HCEC 1CT (cell line): ENCODE data around the gene RBFOX1.
"Not testable (repeated sequence)": the region's sequence is repeated elsewhere in the genome, so short reads cannot be mapped to it uniquely, and the experiment has no call there.

Source experiments
- DNase-seq: peaks from one replicate; pipeline ENCODE4 v3.0.0-alpha.2; 2017

The RBFOX1 gene

DNA sequence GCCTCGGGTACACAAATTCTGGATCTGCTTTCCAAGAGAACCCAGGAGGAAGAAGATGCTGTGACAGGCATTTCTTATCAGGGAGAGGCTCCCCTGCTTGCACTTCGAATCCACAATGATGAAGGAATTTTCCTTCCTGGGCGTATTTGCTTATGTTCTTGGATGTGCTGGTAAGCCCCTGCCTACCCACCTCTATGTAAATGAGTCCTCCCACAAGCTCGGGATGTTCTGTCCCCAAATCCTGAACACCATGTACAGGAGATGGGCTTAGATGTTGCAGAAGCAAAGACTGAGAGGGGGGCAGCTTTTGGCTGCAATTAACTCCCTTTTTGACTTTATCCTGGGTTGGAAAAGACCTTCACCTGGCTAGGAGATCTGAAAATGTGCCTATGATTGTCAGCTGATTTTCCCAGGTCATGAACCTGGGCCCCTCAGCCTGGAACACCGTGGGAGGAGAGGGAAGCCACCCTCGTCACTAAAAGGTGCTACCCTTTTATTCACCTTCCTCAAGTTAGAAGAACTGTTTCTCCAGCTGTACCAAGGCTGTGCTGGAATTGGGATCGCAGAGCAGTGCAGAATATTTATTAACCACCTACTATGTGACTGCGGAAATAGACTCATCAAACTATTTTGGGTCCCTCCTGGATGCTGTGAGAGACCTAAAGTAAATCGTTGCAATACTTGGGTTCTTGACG is 150.1 kb downstream of the RBFOX1 start:
- no peak for DNase-seq

GRCh38 chr16:7487574-7488323 is 155.1 kb downstream of the RBFOX1 start:
- no peak for DNase-seq

DNA sequence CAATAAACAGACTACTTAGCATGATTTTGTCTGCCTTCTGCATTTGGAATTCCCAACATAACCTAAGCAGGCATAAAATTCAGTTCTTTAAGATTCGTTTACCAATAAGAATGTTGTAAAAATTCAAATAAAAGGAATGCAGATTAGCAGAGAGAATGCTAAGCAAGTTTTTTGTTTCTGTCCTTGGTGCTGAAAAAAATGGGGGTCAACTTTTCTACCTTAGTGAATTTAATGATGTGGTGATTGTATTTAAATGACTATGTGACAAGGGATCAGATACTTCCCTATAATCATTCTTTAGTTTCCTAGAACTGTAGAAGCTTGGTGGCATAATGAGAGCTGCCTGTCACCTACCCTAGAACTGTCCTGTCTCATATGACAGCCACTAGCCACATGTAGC is 159.5 kb downstream of the RBFOX1 start:
- no peak for DNase-seq

GRCh38 chr16:7493133-7493532 is 160.5 kb downstream of the RBFOX1 start:
- DNase-seq: no peak

GRCh38 chr16:7497691-7498090 is 165.0 kb downstream of the RBFOX1 start:
- DNase-seq: no peak

GRCh38 chr16:7501868-7502267 is 169.2 kb downstream of the RBFOX1 start:
- no peak for DNase-seq

DNA sequence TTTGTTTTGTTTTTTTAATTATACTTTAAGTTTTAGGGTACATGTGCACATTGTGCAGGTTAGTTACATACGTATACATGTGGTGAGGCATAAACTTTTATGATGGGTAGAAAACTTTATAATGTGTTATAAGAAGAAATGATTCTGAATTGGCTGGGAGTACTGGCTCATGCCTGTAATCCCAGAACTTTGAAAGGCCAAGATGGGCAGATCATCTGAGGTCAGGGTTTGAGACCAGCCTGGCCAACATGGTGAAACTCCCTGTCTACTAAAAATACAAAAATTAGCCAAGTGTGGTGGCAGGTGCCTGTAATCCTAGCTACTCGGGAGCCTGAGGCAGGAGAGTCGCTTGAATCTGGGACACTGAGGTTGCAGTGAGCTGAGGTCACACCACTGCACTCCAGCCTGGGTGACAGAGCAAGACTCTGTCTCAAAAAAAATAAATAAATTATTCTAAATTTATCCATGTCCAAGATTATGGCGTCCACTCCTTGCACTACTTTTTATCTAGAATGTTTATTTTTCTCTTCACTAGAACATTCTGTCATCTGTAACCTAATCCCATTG is 170.0 kb downstream of the RBFOX1 start:
- not testable (repeated sequence) for DNase-seq

GRCh38 chr16:7503666-7504065 is 171.0 kb downstream of the RBFOX1 start:
- DNase-seq: no peak

DNA sequence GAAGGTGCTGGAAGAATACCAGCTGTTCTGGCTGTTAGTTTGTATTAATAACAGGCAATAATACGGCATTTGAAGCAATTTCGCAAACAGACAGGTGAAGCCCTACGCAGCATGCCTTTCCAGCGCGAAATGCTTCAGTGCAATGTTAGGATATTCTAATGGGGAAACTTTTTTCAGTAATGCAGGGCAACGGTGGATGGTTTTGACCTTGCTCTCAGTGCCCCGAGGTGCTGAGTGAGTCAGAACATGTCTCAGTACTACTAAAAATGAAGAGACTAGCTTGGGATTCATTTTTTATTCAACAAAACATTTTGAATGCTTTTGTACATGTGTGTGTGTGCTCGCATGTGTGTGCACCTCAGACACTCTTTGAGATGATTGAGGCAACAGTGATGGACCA is 172.2 kb downstream of the RBFOX1 start:
- DNase-seq: no peak

DNA sequence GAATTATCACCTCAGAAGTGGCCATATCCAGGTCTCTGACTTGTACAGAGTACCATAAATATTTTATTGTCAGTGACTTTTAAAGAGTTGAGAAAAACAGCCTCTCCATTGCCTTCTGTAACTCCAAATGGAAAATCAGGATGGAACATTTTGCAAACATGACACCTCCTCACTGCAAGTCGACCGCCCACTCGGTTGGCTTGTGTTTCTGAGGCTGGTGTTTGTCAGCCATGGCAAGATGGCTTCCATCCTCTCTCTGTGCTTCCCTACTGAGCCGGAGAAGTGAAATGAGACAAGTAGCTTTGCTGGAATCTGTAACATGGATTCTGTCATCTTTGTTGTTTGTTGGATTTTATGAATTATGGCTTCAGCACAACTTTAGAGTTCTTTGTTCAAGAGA is 172.8 kb downstream of the RBFOX1 start:
- DNase-seq: no peak

DNA sequence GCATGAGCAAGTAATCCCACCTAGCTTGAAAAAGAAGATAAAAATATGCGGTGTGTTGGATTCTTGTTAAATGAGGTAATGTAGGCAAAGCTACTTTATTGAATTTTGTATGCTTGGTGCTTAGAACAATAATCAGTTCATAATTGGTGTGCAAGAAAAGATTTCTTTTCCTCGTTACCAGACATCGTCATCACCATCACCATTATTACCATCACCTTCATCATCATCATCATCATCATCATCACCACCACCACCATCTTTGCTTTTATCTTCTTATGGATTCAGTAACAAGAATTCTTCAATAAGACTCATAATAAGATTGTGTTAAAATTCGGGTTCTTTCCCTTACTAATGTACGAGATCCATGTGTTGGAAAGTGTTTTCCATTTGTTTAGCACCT is 173.7 kb downstream of the RBFOX1 start:
- DNase-seq: no peak

DNA sequence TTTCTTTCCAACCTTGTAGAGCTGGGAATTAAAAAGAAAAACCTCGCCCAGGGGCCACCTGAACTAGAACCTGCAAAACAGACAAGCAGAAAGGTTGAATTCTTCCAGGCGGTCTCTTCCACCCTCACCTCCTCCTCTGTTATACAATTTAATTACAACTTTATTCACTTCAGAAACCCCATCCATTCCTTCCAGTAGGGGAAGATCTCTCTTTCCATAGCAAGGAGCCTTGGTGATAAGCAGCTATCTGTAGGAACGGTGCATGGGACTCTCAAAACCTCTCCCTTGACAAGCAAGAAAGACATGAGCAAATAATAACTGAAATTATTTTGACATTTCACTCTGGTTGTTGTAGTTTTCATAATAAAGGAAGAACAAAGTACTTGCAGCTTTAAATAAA is 176.0 kb downstream of the RBFOX1 start:
- DNase-seq: no peak

DNA sequence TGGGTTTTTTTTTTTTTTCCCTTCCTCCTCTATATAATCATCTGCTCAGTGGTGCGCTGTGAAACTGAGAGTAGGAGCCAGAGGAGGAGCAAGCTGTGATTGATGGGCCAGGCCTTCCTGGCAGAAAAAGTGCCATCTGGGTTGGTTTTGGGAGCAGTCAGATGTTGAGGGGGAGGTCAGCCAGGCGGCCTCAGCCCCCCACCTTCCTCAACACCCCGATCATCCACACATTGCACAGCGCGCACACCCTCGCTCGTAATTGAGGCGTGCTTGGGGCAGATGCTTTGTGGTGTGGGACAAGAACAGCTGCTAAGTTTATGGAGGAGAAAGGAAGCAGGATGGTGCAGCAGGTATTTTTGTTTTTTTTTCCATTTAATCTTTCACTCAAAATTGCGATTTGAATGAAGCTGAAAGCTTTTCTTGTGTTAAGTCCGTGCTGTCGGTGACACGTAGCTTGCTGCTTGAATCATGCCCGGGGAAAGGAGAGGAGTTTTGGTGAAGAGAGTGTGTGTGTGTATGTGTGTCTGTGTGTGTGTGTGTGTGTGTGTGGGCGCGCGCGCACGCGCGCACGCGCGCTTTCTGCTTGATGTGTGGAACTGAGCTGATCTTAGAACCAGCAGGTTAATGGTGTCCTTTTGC is 177.4 kb downstream of the RBFOX1 start:
- no peak for DNase-seq

GRCh38 chr16:7511549-7512260 is 179.1 kb downstream of the RBFOX1 start:
- no peak for DNase-seq

DNA sequence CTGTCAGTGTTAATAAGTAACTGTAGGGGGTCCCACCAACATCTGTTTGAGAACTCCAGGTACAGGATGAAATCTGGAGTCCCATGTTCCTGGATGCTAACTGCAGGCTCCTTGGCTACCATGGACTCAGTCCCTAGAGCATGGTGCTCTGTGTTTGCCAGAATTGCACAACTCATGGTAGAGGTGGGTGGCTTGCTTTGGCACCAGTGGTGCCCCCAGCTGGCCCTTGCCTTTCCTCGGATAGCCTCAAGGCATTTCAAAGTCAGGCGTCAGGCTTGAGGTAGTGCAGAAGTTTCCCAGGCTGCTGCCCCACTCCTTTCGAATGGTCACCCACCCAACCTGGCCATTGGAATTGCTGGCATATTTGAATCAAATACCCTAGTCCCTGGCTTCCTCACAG is 179.9 kb downstream of the RBFOX1 start:
- DNase-seq: no peak

DNA sequence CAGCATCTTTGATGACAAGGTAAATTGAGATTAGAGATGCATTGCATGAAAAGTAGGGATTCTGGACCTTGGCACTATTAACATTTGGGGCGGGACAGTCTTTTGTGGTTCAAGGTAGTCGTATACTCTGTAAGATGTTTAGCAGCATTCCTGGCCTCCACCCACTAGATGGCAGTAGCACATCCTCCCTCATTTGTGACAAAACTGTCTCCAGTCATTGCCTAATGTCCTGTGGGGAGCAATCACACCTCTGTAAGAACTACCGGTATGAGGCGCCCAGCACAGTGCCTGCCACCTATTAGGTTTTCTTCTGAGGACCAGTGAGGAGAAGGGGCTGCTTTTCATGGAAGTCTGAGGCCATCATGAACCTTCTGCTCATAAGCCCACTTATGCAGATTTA is 180.8 kb downstream of the RBFOX1 start:
- no peak for DNase-seq

GRCh38 chr16:7515543-7515942 is 182.9 kb downstream of the RBFOX1 start:
- DNase-seq: no peak

DNA sequence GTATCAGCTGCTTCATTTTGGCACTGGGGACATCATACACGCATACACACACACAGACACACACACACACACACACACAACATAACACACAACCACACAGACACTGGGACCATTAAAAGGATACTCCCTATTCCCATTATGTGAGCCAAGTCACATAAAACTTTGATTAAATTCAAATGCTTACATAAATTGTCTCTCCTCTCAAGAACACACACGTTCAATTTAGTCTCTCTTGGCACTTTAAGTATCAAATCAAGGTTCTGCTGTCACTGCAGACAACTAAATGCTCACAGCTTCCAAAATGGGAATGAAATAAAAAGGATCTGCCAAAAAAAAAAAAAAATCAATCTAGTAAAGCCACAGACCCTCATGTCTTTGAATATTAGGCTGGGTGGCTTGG is 184.9 kb downstream of the RBFOX1 start:
- no peak for DNase-seq

DNA sequence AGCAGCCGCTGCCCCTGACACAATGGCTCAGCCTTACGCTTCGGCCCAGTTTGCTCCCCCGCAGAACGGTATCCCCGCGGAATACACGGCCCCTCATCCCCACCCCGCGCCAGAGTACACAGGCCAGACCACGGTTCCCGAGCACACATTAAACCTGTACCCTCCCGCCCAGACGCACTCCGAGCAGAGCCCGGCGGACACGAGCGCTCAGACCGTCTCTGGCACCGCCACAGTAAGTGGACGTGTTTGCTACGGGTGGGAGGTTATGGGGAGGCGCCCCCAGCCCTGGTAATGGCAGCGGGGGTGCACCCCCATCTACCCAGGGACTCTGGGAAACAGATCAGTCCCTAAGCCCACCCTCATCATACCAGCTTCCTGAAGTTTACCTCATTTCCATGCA is 185.5 kb downstream of the RBFOX1 start:
- DNase-seq: no peak

GRCh38 chr16:7521834-7522233 is 189.2 kb downstream of the RBFOX1 start:
- DNase-seq: no peak

- no peak for DNase-seq
Observed at GRCh38 chr16:7524419-7524818, 191.8 kb downstream of the RBFOX1 start.

DNA sequence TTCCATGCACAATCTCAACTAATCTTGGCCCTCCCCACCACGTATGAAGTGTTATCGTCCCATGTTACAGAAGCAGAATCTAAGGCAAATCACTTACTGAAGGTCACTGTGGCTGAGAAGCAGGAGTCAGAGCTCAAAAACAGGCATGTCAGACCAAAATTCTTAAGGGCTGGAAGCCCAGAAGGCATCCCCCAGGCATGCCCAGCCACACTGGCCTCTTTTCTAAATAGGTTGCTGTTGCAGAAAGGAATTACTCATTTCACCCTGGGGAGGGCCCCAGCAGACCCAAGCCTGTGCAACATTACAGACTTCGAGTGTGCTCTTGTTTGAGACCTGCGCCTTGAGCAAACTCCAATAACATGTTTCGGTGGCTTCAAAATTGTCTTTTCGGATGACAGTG is 194.1 kb downstream of the RBFOX1 start:
- DNase-seq: no peak

DNA sequence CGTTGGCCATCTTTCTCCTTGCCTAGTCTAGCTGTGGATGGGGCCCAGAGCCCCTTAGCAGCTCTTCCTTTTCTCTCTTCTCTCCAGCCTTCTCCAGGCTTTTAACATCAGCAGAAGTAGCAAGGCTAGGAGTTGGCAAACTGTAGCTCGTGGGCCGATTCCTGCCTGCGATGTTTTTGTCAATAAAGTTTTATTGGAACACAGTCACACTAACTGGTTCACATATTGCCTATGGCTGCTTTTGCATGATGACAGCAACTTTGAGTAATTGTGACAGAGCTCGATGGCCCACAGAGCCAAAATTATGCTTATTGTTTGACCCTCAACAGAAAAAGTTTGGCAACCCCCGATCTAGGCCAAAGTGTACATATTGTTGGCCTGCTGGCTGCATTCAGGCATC is 199.9 kb downstream of the RBFOX1 start:
- DNase-seq: no peak
